Endothelial cell of umbilical vein (primary cell): ENCODE results near the gene PEAR1. TPM values are rescaled to one million over a fixed set of nuclear protein-coding genes. Genes with fewer than 3 reads are reported as not detected.

Source experiments
- BruUV-seq: library from RNA; stranded (reverse); fragments of 400-500 nt; replicated peaks from 2 replicates; lab custom pipeline; 2021; lab: Mats Ljungman, UMichigan
- CTCF ChIA-PET: fragments of 300-600, 350-600 bp; sonication (Branson Sonifier 250); formaldehyde crosslinking; loops from one replicate; lab custom pipeline; 2021; ENCODE audit warnings: antibody characterized with exemption, inconsistent platforms; lab: Charles Lee
- POLR2A ChIA-PET: fragments of 300-600, 350-600 bp; sonication (Branson Sonifier 250); formaldehyde crosslinking; loops from one replicate; lab custom pipeline; 2021; ENCODE audit warnings: antibody characterized with exemption, inconsistent platforms; lab: Charles Lee
- DNase-seq: peaks from one replicate; pipeline ENCODE4 v3.0.0-alpha.2; 2011; ENCODE audit warnings: low read depth, low spot score
- FAIRE-seq: peaks from 2 replicates; lab custom pipeline; 2011; peaks lifted over from hg19 to GRCh38; lab: Jason Lieb, UNC
- H2AFZ ChIP-seq: 2 replicates; pipeline ENCODE4 v1.6.0; 2012; ENCODE audit warnings: low read depth, low read length, control low read depth, inconsistent platforms
- H3K27ac ChIP-seq: 2 replicates; pipeline ENCODE4 v1.5.1; 2011; ENCODE audit warnings: low read depth, mild to moderate bottlenecking, control low read depth, low read length, moderate library complexity; ENCODE audit not compliant: insufficient read depth
- H3K27me3 ChIP-seq, 2 experiments: 2 replicates each; pipeline versions ENCODE4 v1.6.0 to v1.6.1; 2011; ENCODE audit warnings: low read length in 2 of 2, mixed read lengths in 1 of 2; ENCODE audit not compliant: control insufficient read depth in 2 of 2, insufficient read depth in 2 of 2
- H3K36me3 ChIP-seq, 2 experiments: 2 replicates in 1 of 2; 3 replicates in 1 of 2; pipeline ENCODE4 v1.5.1; 2011; ENCODE audit warnings: low read length in 2 of 2, mild to moderate bottlenecking in 1 of 2, moderate library complexity in 1 of 2; ENCODE audit not compliant: control insufficient read depth in 2 of 2, insufficient read depth in 2 of 2; ENCODE audit errors: extremely low read depth in 1 of 2
- H3K4me1 ChIP-seq: 3 replicates; pipeline ENCODE4 v1.5.1; 2011; ENCODE audit warnings: mild to moderate bottlenecking, low read length; ENCODE audit not compliant: control insufficient read depth, insufficient read depth; ENCODE audit errors: extremely low read depth
- H3K4me2 ChIP-seq: 2 replicates; pipeline ENCODE4 v1.6.1; 2011; ENCODE audit warnings: low read length, control low read depth, mixed read lengths; ENCODE audit not compliant: insufficient read depth
- H3K4me3 ChIP-seq, 3 experiments: fragments of 200-600 bp in 1 of 3; sonication (generic), shearing (Covaris generic) in 1 of 3; replicated peaks in 1 of 3; 2 replicates each; pipeline ENCODE4 v1.5.1; 2011 to 2016; ENCODE audit warnings: control low read depth in 3 of 3, low read length in 3 of 3, mild to moderate bottlenecking in 2 of 3, inconsistent platforms in 1 of 3, low read depth in 1 of 3, moderate library complexity in 1 of 3; ENCODE audit not compliant: insufficient read depth in 1 of 3
- H3K79me2 ChIP-seq: 2 replicates; pipeline ENCODE4 v1.6.0; 2012; ENCODE audit warnings: low read length, inconsistent platforms; ENCODE audit not compliant: control insufficient read depth, insufficient read depth
- H3K9ac ChIP-seq: replicated peaks from 2 replicates; pipeline ENCODE3; 2011; ENCODE audit warnings: low read length, control low read depth; ENCODE audit not compliant: insufficient read depth; ENCODE audit errors: extremely low read depth
- H3K9me1 ChIP-seq: replicated peaks from 3 replicates; pipeline ENCODE4 v1.6.0; 2011; ENCODE audit warnings: mild to moderate bottlenecking, low read length; ENCODE audit not compliant: control insufficient read depth, insufficient read depth; ENCODE audit errors: extremely low read depth
- H3K9me3 ChIP-seq: replicated peaks from 2 replicates; pipeline ENCODE4 v1.5.1; 2012; ENCODE audit warnings: low read length, inconsistent platforms; ENCODE audit not compliant: control insufficient read depth, insufficient read depth
- H4K20me1 ChIP-seq: replicated peaks from 2 replicates; pipeline ENCODE3; 2011; ENCODE audit warnings: mild to moderate bottlenecking, low read length; ENCODE audit not compliant: control insufficient read depth, insufficient read depth; ENCODE audit errors: extremely low read depth
- EZH2 ChIP-seq: IDR thresholded peaks from 2 replicates; pipeline ENCODE4 v1.6.1; 2012; ENCODE audit warnings: borderline replicate concordance, low read depth, mild to moderate bottlenecking, moderate library complexity, low read length, inconsistent platforms; ENCODE audit not compliant: severe bottlenecking
- FOS ChIP-seq: IDR thresholded peaks from 2 replicates; pipeline ENCODE4 v1.6.1; 2011; ENCODE audit warnings: mild to moderate bottlenecking, low read length, moderate library complexity, borderline replicate concordance; ENCODE audit not compliant: insufficient read depth
- GATA2 ChIP-seq: IDR thresholded peaks from 2 replicates; pipeline ENCODE4 v1.7.0; 2011; ENCODE audit warnings: low read depth, mild to moderate bottlenecking, moderate library complexity, mixed read lengths, low read length; ENCODE audit not compliant: insufficient read length, insufficient read depth
- JUN ChIP-seq: IDR thresholded peaks from 2 replicates; pipeline ENCODE4 v1.6.1; 2011; ENCODE audit warnings: borderline replicate concordance, low read depth; ENCODE audit not compliant: insufficient read length, insufficient read depth
- MYC ChIP-seq: IDR thresholded peaks from one replicate; pipeline ENCODE4 v1.6.1; 2011; ENCODE audit warnings: mild to moderate bottlenecking, low read depth, low read length
- POLR2A ChIP-seq: IDR thresholded peaks from 2 replicates; pipeline ENCODE4 v1.6.1; 2012; ENCODE audit warnings: low read depth, mild to moderate bottlenecking, control low read depth, low read length
- POLR2AphosphoS5 ChIP-seq: IDR thresholded peaks from 2 replicates; pipeline ENCODE4 v1.6.1; 2012; ENCODE audit warnings: low read depth, mild to moderate bottlenecking, control low read depth, low read length, moderate library complexity; ENCODE audit not compliant: insufficient read depth
- dilution Hi-C: fragments of 300-500 bp; cut with MboI; formaldehyde crosslinking; loops from one replicate; pipeline ENCODE4 v1.15.0; 2019; ENCODE audit warnings: low sequenced_read_pairs; ENCODE audit not compliant: extremely low pct_ligation_motif_present
- intact Hi-C: fragments of 100-400 bp; cut with micrococcal nuclease; formaldehyde crosslinking; loops from one replicate; pipeline ENCODE4 v1.10.0; 2022
- polyA plus RNA-seq, 4 experiments: library from polyadenylated mRNA; depleted of rRNA in 3 of 4; stranded (reverse) in 3 of 4; unstranded in 1 of 4; fragments of >200 nt; gene quantifications; 2 replicates each; pipeline versions ENCODE4 v1.2.1 to v1.2.3, GENCODE V29; 2011 to 2012; ENCODE audit warnings: missing spikeins in 1 of 4
- total RNA-seq: library from RNA; stranded (reverse); gene quantifications from 2 replicates; pipeline ENCODE4 v1.2.3, GENCODE V29; 2021
- TF ChIP-seq, protein P1 (sequence below), 2 donors: IDR thresholded peaks; 1 replicate in 1 of 2; 2 replicates in 1 of 2; pipeline ENCODE4 v1.5.1; 2011; ENCODE audit warnings: low read length in 2 of 2, mild to moderate bottlenecking in 2 of 2, moderate library complexity in 2 of 2, control low read depth in 1 of 2, inconsistent platforms in 1 of 2, low read depth in 1 of 2; ENCODE audit not compliant: insufficient read depth in 1 of 2; ENCODE audit errors: extremely low read depth in 1 of 2
- TF ChIP-seq, protein P2 (sequence below): IDR thresholded peaks from 2 replicates; pipeline ENCODE4 v1.6.1; 2011; ENCODE audit not compliant: insufficient read depth, insufficient read length

Gene PEAR1
- total and polyA plus RNA-seq, 2 donors (not counting 3 experiments of a cell fraction or from before 2014, with no cell fraction given) = 90.7 to 106 TPM

DNA sequence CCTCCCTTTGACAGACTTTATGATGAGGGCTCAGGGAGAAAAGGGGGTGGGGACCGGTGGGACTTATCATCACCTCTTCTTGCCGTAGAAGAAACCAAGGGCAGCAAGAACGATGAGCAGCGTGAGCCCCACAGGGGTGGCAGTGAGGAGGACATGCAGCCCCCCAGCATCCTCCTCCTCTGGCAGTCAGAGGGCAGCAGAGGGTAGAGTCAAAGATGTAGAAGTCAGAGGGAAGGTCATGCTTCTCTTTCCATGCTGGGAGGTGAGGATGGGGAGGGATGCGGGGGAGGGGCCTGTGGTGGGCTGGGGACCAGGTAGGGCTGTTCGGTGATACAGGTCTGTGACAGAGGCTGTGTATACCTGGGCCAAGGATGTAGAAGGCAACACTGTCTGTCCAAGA, 49.4 kb upstream of the PEAR1 start:
- FAIRE-seq = no peak
- dilution Hi-C loops = no loop called here
- no peak for TF ChIP-seq GATA2
- TF ChIP-seq JUN = no peak
- TF ChIP-seq, protein P1, sequence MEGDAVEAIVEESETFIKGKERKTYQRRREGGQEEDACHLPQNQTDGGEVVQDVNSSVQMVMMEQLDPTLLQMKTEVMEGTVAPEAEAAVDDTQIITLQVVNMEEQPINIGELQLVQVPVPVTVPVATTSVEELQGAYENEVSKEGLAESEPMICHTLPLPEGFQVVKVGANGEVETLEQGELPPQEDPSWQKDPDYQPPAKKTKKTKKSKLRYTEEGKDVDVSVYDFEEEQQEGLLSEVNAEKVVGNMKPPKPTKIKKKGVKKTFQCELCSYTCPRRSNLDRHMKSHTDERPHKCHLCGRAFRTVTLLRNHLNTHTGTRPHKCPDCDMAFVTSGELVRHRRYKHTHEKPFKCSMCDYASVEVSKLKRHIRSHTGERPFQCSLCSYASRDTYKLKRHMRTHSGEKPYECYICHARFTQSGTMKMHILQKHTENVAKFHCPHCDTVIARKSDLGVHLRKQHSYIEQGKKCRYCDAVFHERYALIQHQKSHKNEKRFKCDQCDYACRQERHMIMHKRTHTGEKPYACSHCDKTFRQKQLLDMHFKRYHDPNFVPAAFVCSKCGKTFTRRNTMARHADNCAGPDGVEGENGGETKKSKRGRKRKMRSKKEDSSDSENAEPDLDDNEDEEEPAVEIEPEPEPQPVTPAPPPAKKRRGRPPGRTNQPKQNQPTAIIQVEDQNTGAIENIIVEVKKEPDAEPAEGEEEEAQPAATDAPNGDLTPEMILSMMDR (IDR thresholded peaks at IDR 0.05; ENCODE audit: extremely low read depth in 1 of 2, insufficient read depth in 1 of 2, low read depth in 1 of 2, low read length in 2 of 2) = no peak
- TF ChIP-seq POLR2A = no peak
- TF ChIP-seq FOS = no peak
- TF ChIP-seq, protein P2, sequence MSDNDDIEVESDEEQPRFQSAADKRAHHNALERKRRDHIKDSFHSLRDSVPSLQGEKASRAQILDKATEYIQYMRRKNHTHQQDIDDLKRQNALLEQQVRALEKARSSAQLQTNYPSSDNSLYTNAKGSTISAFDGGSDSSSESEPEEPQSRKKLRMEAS = no peak
- TF ChIP-seq EZH2 = no peak
- no peak for TF ChIP-seq POLR2AphosphoS5
- TF ChIP-seq MYC = no peak

More for the DNA sequence above, 49.4 kb upstream of the PEAR1 start:
- Histone ChIP-seq H3K4me3 (no peak overlapping the region), H3K9me3 (no peaks in the 10 kb centered on the region), H3K9ac (no peak overlapping the region), H3K27ac (no peak overlapping the region), H4K20me1 (no peaks in the 10 kb centered on the region), H3K4me2 (no peak overlapping the region), H3K9me1 (no peaks in the 10 kb centered on the region), H3K4me1 (peaks cover 43% of the 10 kb centered on the region), H3K27me3 (peaks cover 53 to 54% of the 10 kb centered on the region in 2 experiments), H3K79me2 (no peaks in the 10 kb centered on the region), H3K36me3 (no peaks in the 10 kb centered on the region), H2AFZ (no peak overlapping the region)
- CTCF ChIA-PET = interaction anchor here (0.7 to 1.1 kb wide), 3 partner anchors 16 to 84 kb away, joined by 3 to 4 read pairs (median 3); no protein-coding TSS in a partner anchor
- DNase-seq = no peak
- intact Hi-C loops = no loop called here
- POLR2A ChIA-PET = no interaction called here
- no TSS peak for BruUV-seq
